Stimulated activated naive CD8-positive, alpha-beta T cell treated with anti-CD3 and anti-CD28 coated beads, Interleukin-15, amount 100 ng/mL, for 72 hours (primary cell): Measurements from ENCODE around the gene OR8D4.

Source experiments
- ATAC-seq: fragments of 150-1000 bp; cut with Tn5 transposase; 2 replicates; pipeline ENCODE4 v1.10.0; 2021; ENCODE audit warnings: mild to moderate bottlenecking, moderate library complexity
- DNase-seq, 2 donors: peaks; one replicate each; pipeline ENCODE4 v3.0.0; 2021 to 2022
- H3K27ac Mint-ChIP-seq, 2 donors: one replicate each; pipeline ENCODE4 v1.8.0; 2022; ENCODE audit warnings: mild to moderate bottlenecking in 2 of 2, mixed read lengths in 2 of 2, moderate library complexity in 2 of 2
- H3K27me3 Mint-ChIP-seq: one replicate; pipeline ENCODE4 v1.8.0; 2022; ENCODE audit warnings: mixed read lengths
- H3K4me1 Mint-ChIP-seq: one replicate; pipeline ENCODE4 v1.8.0; 2022; ENCODE audit warnings: mild to moderate bottlenecking, mixed read lengths
- H3K4me3 Mint-ChIP-seq, 2 donors: one replicate each; pipeline ENCODE4 v1.8.0; 2022; ENCODE audit warnings: mild to moderate bottlenecking in 2 of 2, mixed read lengths in 2 of 2, moderate library complexity in 1 of 2
- H3K9me3 Mint-ChIP-seq, 2 donors: one replicate each; pipeline ENCODE4 v1.8.0; 2022; ENCODE audit warnings: mixed read lengths in 2 of 2

The OR8D4 gene

DNA sequence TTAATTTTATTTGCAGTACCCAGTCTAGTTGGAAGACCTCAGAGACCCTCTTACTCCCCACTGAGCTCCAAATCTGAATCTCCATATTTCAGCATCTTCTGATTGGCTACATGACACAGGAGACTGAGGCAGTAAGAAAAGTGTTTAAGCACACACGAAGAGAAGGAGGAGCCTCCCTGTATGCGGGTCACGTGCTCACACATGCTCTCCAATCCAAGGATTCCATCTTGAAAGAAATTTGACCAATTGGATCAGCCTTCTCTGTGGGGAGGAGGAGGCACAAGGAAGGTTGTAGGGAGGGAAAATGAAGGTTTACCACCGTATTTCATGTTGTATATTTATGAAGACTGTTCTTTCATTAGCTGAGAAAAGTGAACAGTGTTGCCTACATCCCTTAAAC, 40.4 kb downstream of the OR8D4 start:
- H3K27me3 Mint-ChIP-seq: no peaks in the 10 kb centered on the region

DNA sequence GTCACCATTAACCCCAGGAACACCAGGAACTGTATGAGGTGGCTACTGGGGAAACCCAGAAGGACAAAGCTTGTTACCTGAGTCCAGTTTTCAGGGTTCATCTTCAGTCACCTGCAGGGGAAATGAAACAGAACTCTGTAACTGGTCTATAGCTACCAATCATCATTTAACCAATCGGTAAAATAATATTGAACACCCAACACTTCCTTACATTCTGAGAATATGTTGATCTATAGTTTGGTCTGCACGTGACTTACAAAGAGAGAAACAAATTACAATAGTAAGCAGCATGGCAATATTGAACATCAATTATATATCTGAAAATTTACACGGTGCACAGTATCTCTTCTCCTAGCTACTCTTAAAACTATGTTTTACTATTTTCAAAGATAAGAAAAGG, 41.8 kb downstream of the OR8D4 start, which contains the start of gene OR6T1:
OR6T1 (minus strand) TSS at position 101 of the 400 bp plus-strand sequence; CDS start at position 101, 0 bp downstream.
- Mint-ChIP-seq H3K27ac (no peak within 1 kb of the TSS), H3K4me1 (no peaks in the 10 kb centered on the region), H3K9me3 (peaks cover 5 to 6% of the 10 kb centered on the region in 2 donors), H3K4me3 (no peak within 1 kb of the TSS), H3K27me3 (no peaks in the 10 kb centered on the region)
- ATAC-seq (no peak), DNase-seq (no peak)

More for the DNA sequence above, 40.4 kb downstream of the OR8D4 start:
- Mint-ChIP-seq H3K4me3 (no peak overlapping the region), H3K9me3 (peaks cover 5 to 6% of the 10 kb centered on the region in 2 donors), H3K4me1 (no peaks in the 10 kb centered on the region), H3K27ac (no peak overlapping the region)
- DNase-seq: no peak
- ATAC-seq: no peak

DNA sequence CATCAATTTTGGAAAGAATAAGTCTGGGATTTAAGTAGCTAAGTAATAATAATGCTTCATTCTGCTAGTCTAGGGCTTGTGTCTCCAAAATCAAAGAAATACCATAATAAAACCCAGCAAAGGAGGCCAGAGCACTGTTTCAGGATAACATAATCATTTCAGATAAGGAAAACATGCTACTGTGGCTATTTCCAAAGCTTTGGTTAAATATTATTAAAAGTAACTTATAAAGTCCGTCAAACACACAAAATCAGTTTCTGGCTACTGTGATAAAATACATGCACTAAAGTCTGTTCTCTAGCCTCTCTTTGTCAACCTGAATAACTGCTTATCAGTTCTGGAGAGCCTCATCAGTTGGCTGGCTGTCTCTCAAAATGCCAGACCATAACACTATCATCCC, 43.2 kb downstream of the OR8D4 start:
- H3K27ac Mint-ChIP-seq: no peak overlapping the region
- ATAC-seq (no peak), DNase-seq (no peak)
- H3K4me1 Mint-ChIP-seq: no peaks in the 10 kb centered on the region
- no peaks in the 10 kb centered on the region for H3K27me3 Mint-ChIP-seq
- no peaks in the 10 kb centered on the region for H3K9me3 Mint-ChIP-seq
- no peak overlapping the region for H3K4me3 Mint-ChIP-seq

DNA sequence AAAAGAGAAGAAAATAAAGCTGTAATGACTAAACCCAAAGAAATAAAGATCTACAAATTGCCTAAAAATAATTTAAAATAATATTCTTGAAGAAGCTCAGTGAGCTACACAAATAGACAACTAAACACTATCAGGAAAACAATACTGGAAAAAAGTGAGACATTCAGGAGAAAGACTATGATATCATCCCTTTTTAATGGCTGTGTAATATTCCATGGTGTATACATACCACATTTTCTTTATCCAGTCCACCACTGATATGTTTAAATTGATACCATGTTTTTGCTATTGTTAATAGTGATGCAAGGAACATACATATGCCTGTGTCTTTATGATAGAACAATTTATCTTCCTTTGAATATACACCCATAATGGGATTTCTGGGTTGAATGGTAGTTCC, 54.8 kb downstream of the OR8D4 start:
- Mint-ChIP-seq H3K4me1 (no peaks in the 10 kb centered on the region), H3K27ac (no peak overlapping the region), H3K27me3 (no peaks in the 10 kb centered on the region), H3K9me3 (peaks cover 6 to 10% of the 10 kb centered on the region in 2 donors), H3K4me3 (no peak overlapping the region)
- no peak for ATAC-seq
- no peak for DNase-seq
